ENCODE results near the gene PIK3R1.

GRCh38 chr5:68292316-68292715 is 76.8 kb downstream of the PIK3R1 start:
- TF ChIP-seq USF2 (IDR thresholded peaks at IDR 0.05; ENCODE audit: low read depth, low read length) (no peak), POLR2A (IDR thresholded peaks at IDR 0.05; ENCODE audit: low read depth, low read length) (no peak)
